ENCODE measurements around the gene ELL2.
"Not testable (repeated sequence)": the region's sequence is repeated elsewhere in the genome, so short reads cannot be mapped to it uniquely, and the experiment has no call there.

Gene ELL2

DNA sequence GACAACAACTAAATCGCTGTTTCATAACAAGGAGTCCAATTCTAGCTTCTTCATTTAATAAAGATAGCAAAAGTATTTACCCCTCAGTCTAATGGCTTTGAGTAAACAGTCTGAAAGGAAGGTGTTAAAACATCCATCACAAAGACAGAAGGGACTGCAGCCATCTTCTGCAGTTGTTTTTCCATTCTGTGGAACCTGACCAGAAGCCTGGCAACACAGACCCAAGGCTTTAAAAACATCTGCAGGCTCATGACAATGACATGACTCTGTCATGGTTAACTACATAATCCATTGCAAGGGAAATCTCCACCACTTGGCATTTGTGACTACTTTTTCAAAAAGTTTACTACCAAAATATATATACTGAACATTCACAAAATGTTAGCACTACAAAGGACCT lies 51.9 kb downstream of the ELL2 start:
- no peak for DNase-seq (ENCODE audit: low read depth, low spot score)

DNA sequence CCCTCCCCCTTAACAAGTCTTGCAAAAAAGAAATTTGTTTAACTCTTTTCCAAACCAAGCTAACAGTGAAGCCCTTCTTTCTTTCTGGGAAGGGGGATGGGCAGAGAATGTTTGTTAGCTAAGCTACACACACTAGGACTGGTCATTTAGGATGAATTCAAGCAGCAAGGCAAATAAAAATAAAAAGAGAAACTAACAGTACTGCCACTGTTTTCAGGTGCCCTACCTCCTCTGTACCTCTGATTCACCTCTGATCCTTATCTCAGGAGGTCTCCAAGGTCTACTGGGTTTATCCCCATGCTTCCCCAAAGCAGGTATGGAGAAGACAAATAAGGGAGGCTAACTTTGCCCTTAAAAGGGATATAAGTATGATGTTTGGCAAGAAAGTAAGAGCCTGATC lies 52.9 kb downstream of the ELL2 start:
- DNase-seq (ENCODE audit: low read depth, low spot score), result no peak

DNA sequence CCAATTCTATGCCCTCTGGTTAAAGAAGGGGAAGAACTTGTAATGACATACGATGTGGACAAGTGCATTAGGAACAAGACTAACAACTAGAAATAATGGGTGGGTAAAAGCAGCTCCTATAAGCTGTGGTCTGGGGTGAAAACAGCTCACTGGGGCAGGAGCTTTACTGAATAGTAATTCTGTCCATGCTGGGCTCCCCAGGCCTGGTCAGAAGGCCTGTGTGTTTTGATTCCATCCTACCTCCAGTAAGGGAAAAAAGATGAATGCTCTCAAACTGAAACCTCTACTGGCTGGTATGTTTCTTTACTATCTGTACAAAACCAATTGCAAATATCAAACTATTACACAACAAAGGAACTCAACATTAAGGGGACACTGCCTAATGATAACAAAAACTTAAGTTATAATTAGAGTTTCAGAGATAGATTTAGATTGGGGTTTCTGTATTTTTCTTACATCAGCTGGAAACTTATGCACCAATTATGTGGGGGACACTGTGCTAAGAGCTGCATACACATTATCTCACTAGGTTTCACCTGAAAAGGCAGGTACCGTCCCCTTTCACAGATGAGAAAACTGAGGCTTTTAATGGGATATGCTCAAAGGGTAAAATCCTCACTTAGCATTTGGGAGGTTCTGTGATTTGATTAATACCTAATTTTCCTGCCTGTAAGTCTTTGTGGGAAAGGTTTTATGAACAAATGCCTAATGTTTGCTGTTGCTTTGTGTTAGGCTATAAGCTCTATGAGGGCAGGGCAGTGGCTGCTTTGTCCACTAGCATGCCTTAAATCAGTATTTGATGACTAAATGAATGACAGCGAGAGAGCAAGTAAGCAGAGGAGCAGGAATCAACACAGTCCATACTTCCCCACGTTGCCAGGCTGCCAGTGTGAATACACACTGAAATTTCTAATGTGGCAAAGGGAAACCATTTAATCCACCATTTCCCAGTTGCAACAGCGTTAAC lies 53.6 kb downstream of the ELL2 start:
- no peak for DNase-seq (ENCODE audit: low read depth, low spot score)

DNA sequence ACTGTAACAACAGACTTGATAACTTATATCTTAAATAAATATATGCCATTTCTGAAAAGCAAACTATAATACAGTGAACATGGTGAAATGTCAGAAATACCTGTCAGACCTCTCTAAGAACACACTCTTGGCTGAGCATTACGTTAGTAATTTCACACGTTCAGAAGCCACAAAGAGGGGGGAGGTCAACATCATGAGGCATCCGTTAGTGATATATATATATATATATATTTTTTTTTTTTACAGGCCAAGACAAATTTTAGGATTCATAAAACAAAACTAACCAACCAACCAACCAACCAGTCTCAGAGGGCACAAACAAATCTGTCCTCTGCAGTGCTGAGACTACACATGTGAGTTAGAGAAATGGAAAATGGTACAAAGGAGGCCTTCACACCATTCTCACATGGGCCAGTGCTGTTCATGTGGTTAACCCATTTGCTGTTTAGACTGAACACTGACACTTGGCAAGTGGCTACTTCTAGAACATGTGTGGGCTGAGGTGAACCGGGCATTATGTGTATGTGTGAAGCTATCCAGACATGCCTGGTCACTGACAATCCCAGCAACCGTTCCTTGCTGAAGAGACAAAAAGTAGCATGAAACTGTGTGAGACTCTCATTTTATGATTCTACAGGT lies 54.5 kb downstream of the ELL2 start:
- DNase-seq (ENCODE audit: low read depth, low spot score), result no peak

DNA sequence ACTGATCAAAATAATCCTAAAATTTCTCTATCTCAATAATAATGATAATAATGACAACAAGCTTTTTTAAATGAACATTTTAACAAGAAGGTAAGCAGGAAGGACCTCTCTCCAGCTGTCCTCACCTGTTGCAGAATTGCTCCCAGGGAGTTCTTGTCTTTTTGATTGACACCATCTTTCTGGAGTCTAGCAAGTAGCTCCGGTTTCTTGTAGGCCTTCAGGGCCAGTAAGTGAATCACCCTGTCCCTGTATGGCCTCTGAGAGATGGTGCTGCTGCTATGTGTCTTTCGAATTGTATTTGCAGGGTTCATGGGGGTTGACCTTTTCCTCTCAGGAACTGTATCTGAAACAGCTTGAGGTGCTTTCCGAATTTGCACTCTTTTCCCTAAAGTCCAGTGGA lies 55.3 kb downstream of the ELL2 start:
- not testable (repeated sequence) for DNase-seq (ENCODE audit: low read depth, low spot score)

DNA sequence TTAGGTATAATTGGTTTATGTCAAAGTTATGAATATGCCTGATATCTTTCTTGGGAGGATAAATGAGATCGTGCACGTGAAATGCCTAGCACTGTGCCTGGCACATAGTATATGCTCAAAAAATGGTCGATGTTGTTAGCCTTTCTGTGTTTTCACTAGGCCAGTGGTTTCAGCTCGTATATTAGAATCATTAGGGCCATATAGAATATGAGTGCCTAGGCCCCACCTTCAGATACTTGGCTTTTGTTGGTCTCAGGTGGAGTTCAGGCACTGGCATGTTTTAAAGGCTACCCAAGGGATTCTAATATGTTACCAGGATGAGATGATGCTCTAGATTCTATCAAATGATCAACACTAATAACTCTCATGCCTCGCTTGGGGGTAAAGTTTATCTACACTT lies 56.8 kb downstream of the ELL2 start:
- no peak for DNase-seq (ENCODE audit: low read depth, low spot score)

DNA sequence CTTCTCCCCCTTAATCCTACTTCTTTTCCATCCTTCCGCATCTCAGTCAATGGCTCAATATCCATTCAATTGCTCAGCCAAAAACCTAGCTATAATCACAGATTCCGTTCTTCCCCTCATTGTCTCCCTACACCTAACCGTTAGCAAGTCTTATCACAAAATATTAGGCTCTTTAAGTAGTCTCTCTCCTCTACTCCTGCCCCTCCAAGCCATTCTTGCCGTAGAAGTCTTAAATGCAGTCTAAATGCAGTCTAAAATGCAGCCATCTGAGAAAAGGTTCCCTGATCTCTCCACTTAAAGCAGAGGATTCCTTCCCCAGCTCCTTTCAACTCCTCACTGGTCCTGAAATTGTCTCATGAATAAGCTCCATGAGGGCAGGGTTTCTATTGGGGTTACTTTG lies 57.8 kb downstream of the ELL2 start:
- no peak for DNase-seq (ENCODE audit: low read depth, low spot score)

DNA sequence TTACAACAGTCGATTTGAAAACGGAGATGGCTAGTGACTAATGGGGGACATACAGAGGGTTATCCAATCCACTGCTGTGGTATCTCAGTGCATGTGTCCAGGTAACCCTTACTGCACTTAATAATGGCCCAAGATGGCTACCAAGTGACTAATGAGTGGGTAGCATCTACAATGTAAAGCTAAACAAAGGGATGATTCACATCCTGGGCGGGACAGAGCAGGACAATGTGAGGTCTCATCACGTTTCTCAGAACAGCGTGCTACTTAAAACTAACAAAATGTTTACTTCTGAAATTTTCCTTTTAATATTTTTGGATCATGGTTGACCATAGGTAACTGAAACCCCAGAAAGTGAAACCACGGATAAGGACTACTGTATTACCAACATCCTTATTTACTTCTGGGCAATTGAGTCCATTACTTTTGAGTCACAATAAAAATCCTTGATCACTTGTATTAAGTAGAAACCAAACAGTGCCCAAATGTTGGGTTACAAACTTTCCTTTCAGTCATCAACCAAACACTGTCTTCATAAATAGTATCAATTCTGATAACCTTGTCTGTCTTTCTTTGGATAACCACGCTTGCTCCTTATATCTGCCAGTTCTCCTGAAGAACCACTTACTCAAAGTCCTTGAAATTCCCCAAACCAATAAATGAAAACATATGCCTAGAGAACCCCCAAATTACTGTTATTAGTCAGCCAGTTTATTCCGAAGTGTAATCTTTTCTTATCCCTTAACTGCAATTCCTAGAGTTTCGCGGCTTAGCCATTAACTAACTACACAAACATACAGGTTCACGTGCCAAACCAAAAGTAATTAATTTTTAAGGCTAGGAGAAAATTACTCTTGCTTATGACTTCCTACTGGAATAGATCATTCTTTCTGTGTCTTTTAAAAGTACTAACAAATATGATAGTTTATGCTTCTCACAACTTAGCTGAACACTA lies 59.7 kb downstream of the ELL2 start:
- DNase-seq (ENCODE audit: low read depth, low spot score), result no peak

DNA sequence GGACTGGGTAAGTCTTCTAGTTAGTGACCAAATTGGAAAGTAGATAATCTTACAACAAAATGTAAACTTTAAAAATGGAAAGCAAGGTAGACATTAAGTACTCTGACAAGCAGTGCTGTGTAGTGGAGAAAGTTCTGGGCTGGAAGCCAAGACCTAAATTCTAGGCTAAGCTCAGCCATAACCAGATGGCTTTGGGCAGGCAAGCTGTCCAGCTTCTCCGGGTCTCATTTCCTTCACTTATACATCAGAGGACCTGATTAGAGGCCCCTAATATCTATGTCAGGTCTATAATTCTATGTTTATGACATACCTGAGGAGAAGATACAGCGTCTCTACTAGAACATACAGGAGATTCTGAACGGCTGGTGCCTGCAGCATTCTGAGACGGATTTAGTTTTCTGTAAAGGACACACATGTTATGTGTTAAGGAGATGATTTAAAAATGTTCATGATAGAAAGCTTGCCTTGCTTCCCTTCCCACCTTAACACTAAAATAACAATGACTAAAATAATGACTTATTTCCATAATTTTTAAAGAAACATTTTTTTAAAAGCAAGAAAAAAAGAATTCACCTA lies 61.2 kb downstream of the ELL2 start:
- DNase-seq (ENCODE audit: low read depth, low spot score), result no peak

DNA sequence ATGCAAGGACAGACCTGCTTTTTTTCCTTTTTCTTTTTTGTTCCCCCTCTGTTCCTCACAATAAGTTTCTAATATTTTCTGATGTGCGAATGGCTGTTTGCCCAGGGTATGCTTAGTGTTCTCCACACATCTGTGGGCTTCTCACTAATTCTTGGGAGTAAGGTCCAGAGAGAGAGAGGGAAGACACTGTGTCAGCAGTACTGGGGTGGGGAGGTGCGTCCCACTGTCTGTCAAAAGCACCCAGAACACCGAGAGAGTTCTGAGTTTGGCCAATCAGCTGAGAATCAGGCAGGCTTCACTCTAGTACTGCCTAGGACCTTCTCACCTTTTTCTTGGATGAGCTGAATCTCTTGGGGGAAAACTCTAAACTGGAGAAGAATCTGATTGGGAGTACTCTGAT lies 61.8 kb downstream of the ELL2 start:
- DNase-seq (ENCODE audit: low read depth, low spot score), result no peak

DNA sequence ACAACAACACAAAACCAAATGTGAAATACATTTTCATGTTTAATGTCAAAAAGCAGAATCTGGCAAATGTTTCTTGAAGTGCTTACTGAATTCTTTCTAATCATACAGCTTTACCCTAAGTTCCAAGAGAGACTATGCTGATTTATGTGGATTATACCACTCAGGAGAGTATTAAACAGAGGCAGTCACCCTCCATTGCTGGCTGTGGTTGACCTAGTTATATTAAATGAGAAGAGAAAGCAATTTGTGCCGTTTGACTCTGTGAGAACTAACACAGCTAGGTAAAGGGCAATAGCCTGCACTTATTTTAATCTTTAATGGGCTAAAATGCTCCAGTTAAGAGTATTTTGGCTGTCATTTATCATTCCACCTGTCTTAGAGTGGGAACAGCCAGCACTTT lies 62.6 kb downstream of the ELL2 start:
- DNase-seq (ENCODE audit: low read depth, low spot score), result no peak

DNA sequence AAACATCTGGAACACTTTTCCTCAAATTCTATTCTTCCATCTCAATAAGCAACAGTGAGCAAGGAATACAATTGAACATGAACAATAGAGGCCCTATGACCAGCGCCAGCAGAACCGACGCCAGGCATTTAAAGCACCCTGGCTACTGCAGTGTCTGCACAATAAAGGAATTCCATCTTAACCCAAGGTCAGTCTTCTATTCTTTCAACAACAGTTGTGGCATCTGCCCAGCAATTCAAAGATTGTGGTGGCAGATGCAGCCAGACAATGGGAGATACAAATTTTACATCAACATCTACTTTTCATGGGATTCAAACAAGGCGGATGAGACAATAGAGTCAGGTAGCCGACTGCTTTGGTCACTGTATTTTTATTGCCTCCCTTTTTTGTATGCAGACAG lies 65.9 kb downstream of the ELL2 start:
- no peak for DNase-seq (ENCODE audit: low read depth, low spot score)

DNA sequence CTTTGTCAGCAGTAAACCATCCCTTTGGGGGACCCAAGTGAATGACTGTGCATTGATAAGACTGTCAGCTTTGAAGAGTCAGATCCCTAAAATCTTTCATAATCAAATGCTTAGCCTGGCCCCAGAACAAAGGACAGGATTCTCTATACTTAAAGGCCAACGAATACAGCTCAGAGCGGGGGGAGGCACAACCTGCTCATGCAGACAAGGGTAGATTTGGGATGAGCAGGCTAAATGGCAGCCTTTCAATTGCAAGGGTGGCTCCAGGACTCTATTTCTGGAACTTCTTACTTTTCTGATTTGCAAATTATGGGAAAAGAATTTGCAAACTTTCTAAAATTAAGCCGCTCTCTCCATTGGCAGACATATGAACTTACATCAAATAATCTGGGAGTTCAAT lies 66.4 kb downstream of the ELL2 start:
- no peak for DNase-seq (ENCODE audit: low read depth, low spot score)

DNA sequence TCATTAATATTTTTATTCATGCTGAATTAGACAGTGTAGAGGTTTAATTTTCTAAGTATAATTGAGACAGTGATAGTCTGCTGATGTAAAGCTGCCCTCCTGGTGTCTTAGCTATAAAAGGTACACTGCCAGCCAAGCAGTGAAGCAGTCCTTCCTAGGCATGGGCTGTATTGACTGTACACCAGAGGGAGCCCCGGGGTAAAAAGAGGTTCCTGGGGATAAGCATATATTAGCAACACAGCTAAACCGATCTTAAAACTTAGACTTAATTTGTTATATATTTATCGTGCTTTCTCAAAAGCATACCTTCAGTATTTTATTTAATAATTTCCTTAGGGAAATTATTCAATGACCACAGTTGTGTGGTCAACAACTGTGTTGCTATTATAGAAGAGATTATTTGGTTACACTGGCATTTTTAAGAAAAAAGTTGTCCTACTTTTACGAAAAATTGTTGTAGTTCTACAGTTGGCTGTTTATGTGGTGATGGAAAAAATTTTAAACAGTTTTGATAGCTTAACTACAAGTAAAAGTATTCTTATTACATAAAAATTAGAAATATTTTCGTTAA lies 68.8 kb downstream of the ELL2 start:
- DNase-seq (ENCODE audit: low read depth, low spot score), result no peak

DNA sequence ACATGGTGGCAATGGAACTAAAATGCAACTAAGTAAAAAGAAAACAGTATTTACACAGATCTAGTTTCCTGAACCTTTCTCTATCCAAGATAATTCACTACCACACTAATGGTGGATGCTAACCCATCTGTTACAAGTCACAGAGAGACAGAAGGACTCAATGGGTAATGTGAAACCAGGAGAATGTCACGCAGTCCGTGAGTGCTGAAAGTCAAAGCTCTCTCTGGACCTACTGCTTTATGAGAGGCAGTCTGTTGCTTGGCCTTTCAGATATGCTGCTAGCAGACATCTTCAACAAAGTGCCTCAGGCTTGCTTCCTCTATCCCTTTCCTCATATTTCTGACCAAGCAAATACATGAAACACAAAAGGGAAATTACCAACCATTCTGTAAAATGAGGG lies 70.2 kb downstream of the ELL2 start:
- no peak for DNase-seq (ENCODE audit: low read depth, low spot score)

DNA sequence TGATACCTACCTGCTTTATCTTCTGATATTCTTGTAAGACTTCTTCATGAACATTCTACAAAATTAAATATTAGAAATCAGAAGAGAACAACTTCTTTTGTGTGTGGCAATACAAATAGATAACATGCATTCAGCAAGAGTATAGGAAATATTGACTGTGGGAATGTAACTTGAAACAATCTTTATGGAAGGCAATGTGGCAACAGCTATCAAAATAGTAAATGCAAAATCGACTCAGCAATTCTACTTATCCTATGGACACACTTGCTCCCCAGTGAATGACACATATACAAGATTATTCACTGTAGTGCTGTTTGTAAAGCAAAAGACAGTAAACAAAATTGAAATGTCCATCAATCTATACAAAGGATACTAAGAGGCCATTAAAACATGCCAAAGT lies 72.6 kb downstream of the ELL2 start:
- DNase-seq (ENCODE audit: low read depth, low spot score), result no peak

DNA sequence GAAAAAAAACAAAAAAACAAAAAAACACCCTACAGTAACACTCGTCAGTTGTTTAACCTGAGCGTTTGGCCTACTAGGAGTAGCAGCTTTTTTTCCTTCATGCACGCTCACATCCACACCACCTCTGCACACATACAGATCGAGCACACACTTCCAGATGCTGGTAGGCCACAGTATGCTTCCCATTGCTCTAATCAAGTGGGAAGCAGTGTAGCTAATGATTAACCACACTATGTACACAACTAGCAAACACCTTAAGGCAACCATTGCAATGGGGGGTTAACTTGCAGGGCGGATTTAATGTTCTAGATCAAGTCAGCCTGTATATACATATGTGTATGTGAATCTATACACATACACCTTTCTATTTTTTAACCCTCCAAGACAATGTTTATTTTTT lies 73.7 kb downstream of the ELL2 start:
- no peak for DNase-seq (ENCODE audit: low read depth, low spot score)

DNA sequence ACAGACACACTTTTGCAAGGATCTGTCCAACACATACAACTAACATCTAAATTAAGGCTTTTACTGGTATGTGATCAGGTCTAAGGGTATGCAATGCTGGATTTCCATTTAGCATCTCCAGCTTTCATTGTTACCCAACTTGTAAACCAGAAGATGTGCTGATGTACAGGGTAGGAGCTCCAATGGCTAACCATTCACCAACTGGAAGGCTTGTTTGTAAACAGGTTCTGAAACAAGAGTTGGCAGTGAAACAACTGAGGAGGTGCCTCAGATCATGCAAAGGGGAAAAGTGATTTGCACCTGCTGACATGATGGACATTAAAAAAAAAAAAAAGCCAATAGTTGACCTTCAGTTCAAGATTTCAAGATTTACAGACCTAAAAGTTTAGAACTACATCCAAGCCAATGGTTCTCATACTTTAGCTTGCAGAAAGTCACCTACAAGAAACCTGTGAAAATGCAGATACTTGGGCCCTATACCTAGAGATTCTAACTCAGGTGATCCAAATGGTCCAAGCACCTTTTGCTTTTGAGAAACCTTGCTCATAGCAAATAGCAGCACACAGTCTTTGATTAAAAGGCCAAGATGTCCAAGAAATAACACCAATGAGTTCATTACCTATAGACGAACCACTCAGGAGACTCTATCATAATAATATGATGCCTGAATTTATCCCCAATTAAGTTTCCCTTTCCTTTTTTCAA lies 75.2 kb downstream of the ELL2 start:
- no peak for DNase-seq (ENCODE audit: low read depth, low spot score)

DNA sequence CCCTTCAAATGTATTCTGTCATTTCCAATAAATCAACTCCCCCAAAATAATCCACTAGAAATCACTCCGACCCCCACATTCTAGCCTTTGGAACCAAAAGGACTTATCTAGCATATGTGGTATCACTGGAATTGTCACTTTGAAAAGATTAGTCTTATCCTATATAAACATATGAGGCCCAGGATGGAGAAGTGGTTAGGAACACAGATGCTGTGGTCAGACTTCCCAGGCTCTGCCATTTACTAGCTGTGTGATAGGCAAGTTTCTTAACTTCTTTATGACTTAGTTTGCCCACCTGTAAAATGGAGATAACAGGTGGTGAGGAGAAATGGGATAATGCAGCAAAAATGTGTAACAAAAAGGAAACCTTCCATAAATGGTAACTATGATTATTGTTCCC lies 77.1 kb downstream of the ELL2 start:
- DNase-seq (ENCODE audit: low read depth, low spot score), result no peak

DNA sequence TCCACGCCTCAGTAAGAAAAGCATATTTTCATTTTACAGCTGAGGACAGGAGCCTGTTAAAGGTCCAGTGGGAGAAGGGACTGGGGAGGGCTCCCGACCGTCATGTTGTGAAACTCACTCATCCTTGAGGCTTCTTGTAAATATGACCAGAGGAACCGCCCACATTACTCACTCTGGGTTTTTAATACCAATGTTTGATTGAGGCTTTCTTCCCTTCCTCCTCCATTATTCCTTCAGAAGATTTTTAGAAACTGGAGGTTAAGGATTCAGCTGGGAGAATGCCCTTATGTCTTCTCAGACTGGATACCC lies 77.7 kb downstream of the ELL2 start:
- DNase-seq (ENCODE audit: low read depth, low spot score), result no peak

All from brain pericyte (primary cell).